ENCODE measurements around the gene SMOC2. TPM values are rescaled to one million over a fixed set of nuclear protein-coding genes. Genes with fewer than 3 reads are reported as not detected.

The SMOC2 gene
- total RNA-seq, 1 experiment from 2014 or later: 2.1 TPM

- Histone ChIP-seq H3K79me2 (ENCODE audit: insufficient read depth, low read length) (no peaks in the 10 kb centered on the region), H3K23ac (ENCODE audit: insufficient read length, low read depth, low read length) (no peak overlapping the region), H3K4me2 (ENCODE audit: insufficient read depth, insufficient read length, low read length) (no peak overlapping the region), H4K91ac (ENCODE audit: insufficient read length, low read depth, low read length) (no peak overlapping the region), H3K4me1 (ENCODE audit: insufficient read depth, low read length) (no peaks in the 10 kb centered on the region), H3K4ac (ENCODE audit: low read depth, low read length) (no peak overlapping the region), H3K14ac (ENCODE audit: insufficient read depth, low read length) (no peak overlapping the region), H3K9ac (ENCODE audit: extremely low read depth, insufficient read length, low read length) (no peak overlapping the region), H2AFZ (ENCODE audit: low read length) (no peak overlapping the region), H3K27me3 (ENCODE audit: insufficient read depth, low read length) (no peaks in the 10 kb centered on the region; the same call in 1 of the 2 replicates), H3K9me3 (ENCODE audit: control insufficient read depth, low read depth, low read length) (no peaks in the 10 kb centered on the region), H4K8ac (replicated peaks; ENCODE audit: insufficient read length, low read depth, low read length) (no peak overlapping the region), H3K27ac (ENCODE audit: insufficient read length, low read depth, low read length) (no peak overlapping the region), H3K18ac (ENCODE audit: insufficient read length, low read depth, low read length) (no peak overlapping the region), H4K5ac (ENCODE audit: insufficient read length, low read depth, low read length) (no peak overlapping the region), H3K79me1 (ENCODE audit: insufficient read depth, low read depth, low read length, poor library complexity, severe bottlenecking) (no peaks in the 10 kb centered on the region), H2BK120ac (ENCODE audit: low read depth, low read length, poor library complexity, severe bottlenecking) (no peak overlapping the region), H3K23me2 (ENCODE audit: insufficient read length, low read depth, low read length, poor library complexity, severe bottlenecking) (peaks cover 3% of the 10 kb centered on the region), H2AK5ac (ENCODE audit: insufficient read length, low read length) (no peak overlapping the region), H2BK12ac (ENCODE audit: insufficient read length, low read depth, low read length) (no peak overlapping the region), H2BK5ac (ENCODE audit: insufficient read length, low read length) (no peak overlapping the region), H2BK20ac (ENCODE audit: low read depth, low read length, poor library complexity, severe bottlenecking) (no peak overlapping the region), H2BK15ac (ENCODE audit: low read depth, low read length) (no peak overlapping the region), H3K56ac (ENCODE audit: insufficient read length, low read depth, low read length) (no peak overlapping the region), H3T11ph (ENCODE audit: low read length) (no peak overlapping the region), H4K20me1 (ENCODE audit: control insufficient read depth, insufficient read depth, insufficient read length) (no peaks in the 10 kb centered on the region)
- no CpG with 5 or more reads among the region's 29 CpGs for WGBS (ENCODE audit: extremely low coverage, insufficient read length, low lambda C conversion rate)
- Mint-ChIP-seq H3K4me3 (no peak overlapping the region), H3K27ac (no peak overlapping the region), H3K36me3 (ENCODE audit: insufficient read depth in 1 of 3, low read depth in 3 of 3) (peaks cover 0 to 9% (median 0%) of the 10 kb centered on the region in 3 experiments; a peak in 1 of 7 replicates), H3K4me1 (peaks cover 8 to 17% of the 10 kb centered on the region in 2 experiments), H3K27me3 (ENCODE audit: low read depth) (peaks cover 15% of the 10 kb centered on the region), H3K9me3 (peaks cover 2 to 10% of the 10 kb centered on the region in 2 experiments; a peak in 3 of 5 replicates)
- no peak for TF ChIP-seq CTCF (conservative IDR thresholded peaks at IDR 0.05)
- DNase-seq: no peak
These were observed 121.7 kb downstream of the SMOC2 start for GRCh38 chr6:168562576-168563151.
